GM21447 (cell line): Measurements from ENCODE around the gene YTHDF1.

ENCODE experiments used
- ATAC-seq: cut with Tn5 transposase; IDR thresholded peaks from one replicate; pipeline ENCODE4 v1.9.1; 2021; ENCODE audit not compliant: unreplicated experiment

YTHDF1 gene

DNA sequence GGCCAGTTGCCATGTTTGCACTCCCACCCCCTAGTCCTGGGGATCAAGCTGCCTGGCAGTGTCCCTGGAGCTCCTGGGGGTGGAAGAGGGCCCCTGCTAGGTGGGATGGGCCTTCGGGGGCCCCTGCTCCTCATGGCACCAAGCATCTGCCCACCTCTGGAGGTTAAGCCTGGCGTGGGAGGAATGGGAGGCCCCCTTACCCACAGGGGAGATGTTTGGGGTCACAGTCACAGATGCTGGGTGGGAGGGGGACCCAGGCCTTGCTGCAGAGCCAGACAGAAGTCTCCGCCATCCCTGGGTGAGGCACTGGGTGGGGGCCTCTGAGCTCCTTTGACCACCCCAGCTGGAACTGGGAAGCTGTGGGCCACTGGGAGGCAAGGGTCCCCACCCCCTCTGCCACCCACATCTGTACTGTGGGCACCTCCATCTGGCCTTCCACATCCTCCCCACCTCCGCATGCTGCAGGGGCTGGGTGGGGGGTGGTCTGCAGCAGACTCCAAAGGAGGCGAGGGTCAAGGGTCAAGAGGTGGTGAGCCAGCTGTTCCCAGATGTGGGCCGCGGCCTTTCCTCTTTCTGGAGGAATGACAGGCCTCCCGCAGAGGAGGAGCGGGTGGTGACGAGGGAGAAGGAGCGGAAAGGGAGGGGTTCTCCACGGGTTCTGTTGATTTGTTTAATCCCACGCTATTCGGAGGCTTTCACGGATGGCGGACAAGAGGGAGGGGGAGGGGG is 41.5 kb downstream of the YTHDF1 start:
- no peak for ATAC-seq

DNA sequence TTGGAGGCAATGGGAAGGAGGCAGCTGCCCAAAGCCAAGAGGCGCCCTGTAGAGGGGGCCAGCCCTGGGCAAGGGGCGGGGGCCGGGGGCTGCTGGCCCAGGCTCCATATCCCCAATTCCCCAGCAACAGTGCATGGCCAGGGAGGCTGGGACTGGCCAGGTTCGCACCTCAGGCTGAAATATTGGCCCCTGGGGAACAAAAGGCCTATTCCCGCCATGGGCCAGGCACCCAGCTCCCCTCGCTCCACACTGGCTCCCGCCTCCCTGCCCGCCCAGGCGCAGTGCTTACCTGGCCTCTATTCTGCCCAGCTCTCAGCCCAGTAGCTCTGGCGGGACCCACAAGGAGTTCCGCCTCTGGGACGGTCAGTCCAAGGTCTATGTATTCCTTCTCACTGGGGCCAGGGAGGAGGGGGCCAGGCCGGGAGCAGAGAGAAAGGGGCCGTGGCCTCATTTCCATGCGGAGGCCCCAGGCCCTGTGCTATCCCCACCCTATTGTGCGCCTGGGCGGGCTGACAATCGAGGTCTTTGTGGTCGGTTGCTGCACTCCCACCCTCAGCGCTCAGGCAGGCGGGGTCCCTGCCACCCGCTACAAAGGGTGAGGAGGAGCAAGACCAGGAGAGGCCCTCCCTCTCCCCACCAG is 42.3 kb downstream of the YTHDF1 start:
- ATAC-seq = no peak

DNA sequence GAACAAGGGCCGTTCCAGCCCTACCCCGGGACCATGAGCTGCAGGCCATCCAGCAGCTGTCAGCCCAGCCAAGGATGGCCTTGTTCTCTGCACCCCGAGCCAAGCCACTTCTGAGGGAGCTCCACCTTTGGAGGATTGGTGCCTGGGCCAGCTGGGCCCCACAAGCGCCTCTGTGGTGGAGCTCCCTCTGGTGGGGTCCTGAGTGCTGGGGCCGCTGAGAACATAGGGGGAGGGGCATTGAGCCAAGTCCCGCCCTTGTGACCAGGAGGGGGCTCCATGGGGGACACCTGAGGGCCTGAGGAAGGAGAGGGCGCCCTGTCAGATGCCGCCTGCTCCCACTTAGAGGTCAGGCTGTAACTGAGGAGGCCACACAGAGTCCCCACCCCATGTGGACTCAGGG is 43.2 kb downstream of the YTHDF1 start:
- ATAC-seq = no peak

GRCh38 chr20:63171991-63172390 is 43.9 kb downstream of the YTHDF1 start:
- no peak for ATAC-seq

- no peak for ATAC-seq
Observed at GRCh38 chr20:63169681-63170080, 46.2 kb downstream of the YTHDF1 start.

GRCh38 chr20:63168861-63169260 is 47.1 kb downstream of the YTHDF1 start:
- ATAC-seq = no peak

DNA sequence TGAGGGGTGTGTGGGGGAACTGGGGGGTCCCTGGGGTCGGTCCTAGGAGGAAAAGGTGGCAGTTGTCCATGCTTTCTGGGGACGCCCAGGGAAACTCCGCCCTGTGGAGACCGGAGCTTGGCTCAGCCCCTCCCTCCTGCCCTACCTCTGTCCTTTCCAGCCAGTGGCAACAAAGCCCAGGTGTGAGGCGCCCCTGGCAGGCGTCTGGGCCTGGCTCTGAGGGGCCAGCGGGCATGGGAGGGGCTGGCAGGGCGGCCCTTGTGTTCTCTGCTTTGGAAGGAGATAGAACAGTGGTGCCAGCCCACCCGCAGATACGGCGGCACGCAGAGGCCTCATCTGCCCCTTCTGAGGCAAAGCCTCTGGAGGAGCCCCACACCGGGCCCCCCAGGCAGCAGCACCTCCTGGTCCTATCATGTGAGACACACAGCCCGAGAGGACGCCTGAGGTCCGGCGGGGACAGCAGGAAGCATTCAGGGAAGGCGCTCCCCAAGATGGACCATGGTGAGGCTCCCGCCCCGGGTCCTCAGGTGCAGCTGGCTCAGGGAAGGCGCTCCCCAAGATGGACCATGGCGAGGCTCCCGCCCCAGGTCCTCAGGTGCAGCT is 47.9 kb downstream of the YTHDF1 start:
- no peak for ATAC-seq

- no peak for ATAC-seq
Observed at GRCh38 chr20:63167026-63167917, 48.7 kb downstream of the YTHDF1 start.

DNA sequence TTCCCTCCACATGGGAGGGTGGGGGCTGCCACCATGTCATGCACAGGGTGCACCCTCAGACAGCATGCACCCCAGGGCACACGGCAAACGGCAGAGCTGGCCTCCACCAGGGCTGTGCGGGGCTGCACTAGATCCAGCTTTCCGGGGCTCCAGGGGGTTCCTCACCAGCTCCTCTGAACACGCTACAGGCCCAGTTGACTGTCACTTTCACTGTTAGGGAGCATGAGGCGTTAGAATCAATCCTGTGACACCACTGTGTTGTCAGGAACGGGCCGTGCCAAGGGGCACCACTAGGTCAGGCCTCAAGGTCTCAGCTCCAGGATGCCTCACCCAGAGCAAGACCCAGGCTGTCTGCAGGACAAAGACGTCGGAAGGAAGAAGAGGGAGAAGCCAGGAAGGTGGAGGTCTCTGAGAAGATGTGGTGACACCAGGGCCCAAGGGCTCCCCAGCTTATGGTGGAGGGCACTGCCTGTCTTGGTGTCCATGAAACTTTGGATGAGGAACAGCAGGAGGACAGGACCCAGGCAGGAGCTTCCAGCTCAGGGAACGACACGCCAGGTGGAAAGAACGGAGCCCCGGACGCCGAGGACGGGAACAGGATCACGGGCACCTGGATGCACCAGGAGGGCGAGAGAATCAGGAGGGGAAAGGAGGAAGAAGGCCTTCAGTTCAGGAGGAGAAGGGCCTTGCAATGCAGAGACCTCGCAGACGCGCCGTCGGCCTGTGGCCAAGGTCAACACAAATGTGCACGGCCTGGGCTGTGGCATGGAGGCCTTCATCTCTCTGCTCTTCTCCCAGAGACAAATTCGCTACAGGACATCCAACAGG is 49.5 kb downstream of the YTHDF1 start:
- no peak for ATAC-seq

GRCh38 chr20:63165356-63166192 is 50.4 kb downstream of the YTHDF1 start:
- ATAC-seq = no peak

DNA sequence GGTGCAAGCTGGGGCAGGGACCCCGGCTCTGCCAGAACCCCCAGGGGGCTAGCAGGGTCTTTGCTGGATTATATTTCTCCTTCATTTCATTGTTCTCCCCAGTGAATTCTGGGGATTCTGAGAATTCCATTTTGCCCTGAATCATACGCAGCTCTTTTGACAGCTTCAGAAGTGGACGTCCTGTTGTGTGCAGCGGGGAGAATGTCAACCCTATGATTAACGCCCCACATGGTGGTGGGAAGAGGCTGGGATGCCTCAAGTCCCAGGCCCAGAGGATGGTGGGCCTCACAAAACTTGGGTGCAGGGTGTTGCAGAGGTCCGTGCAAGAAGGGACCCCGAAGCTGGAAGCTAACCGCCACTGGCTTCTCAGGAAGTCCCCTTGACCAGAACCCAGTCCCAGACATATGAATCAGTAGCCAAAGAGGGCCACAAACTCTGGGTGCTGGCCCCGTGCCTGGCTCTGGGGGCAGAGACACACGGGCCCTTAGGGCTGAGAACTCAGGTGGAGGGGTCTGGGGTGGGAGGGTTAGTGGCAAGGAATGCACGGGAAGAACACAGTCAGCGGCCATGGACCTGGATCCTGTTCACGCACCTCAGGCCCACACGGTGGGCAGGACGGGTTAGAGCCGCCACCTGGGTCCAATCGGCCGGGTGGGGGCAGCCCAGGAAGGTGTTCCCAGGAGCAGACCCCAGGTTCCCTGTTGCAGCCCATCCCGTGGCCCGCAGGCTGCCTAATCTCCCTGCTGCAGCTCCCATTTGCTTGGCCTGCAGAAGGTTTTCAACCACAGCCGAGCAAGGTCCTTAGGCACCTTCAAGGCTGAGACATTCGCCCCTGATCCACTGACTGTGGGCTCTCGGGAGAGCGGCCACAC is 51.2 kb downstream of the YTHDF1 start:
- no peak for ATAC-seq

DNA sequence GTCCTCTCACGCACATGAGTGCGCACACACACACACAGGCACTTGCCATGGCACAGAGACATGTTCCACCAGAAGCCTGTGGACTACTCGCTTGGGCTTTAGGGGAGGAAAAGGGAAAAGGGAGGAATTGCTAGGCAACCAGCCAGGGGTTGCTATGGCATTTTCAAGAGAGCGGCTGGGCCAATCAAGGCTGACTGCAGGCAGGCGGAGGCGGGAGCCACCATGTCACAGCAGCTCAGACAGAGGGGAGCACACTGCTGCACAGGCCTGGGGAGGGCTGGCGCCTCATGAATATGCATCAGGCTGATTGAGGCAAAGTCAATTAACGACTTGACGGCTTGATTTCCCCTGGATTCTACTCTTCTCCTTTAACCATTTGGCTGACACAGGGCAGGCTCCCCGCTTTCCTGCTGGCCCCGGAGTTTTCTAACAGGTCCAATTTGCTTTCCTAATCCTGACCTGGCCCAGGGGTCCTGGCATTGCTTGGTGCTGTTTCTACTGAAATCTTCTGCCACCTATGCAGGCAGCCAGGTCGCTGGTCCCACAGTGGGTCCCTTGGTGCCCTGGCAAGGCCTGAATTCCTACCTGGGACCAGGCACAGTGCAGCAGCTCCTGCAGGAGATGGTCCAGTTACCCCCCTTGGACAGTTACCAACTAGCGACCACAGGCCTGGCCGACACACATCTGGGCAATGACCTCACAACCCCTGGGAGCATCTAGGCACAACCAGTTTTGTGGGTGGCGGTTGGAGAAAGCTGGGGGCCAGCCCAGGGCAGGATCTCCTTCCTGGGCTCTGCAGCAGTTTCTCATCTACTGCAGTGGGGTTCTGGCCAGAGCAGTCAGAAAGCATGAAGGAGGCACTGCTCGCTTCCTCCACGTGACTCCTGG is 52.1 kb downstream of the YTHDF1 start:
- no peak for ATAC-seq

DNA sequence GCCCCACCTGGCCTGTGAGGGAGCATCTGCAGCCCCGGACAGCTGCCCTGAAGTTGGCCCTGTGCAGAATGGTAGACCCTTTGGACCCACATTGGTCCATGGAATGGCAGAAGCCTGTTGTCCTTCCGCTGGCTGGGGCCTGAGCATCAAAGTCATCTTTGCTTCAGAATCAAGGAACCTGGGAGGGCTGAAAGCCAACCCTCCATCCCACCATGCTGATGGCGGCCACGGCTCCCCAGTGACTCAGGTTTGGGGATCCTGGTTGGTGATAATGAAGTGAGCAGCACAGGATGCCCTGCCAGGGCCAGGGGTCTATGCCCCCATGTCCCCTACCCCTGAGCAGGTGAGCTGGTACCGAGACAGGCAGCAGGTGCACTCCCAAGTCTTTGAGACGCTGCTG is 52.8 kb downstream of the YTHDF1 start:
- no peak for ATAC-seq

DNA sequence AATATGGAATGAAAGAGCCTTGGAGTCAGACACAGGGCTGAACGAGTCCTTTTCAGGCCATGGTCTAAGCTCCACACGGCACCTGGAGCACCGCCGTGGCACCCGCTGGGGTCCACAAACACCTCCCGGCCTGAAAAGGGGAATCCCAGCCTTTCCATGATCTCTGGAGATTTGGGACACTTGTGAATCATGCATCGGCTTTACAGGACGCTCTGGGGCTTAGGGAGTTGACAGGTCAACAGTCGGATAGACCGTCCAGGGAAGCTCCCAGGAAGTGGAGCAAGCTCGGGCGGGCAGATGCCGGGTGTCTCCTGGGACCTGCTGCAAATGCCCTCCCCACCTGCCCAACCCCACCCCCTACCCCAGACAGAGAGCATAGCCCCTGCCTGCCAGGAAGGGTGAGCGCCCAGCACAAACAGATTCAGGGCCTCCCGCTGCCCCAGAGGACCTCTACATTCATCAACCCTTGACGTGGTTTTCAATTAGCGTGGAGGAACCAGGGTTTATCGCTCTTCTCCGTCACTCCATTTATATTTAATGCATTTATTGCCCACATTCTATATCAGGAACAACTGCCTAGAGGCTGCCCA is 53.6 kb downstream of the YTHDF1 start:
- ATAC-seq = no peak

- ATAC-seq = no peak
Observed at GRCh38 chr20:63161176-63161651, 54.7 kb downstream of the YTHDF1 start.

DNA sequence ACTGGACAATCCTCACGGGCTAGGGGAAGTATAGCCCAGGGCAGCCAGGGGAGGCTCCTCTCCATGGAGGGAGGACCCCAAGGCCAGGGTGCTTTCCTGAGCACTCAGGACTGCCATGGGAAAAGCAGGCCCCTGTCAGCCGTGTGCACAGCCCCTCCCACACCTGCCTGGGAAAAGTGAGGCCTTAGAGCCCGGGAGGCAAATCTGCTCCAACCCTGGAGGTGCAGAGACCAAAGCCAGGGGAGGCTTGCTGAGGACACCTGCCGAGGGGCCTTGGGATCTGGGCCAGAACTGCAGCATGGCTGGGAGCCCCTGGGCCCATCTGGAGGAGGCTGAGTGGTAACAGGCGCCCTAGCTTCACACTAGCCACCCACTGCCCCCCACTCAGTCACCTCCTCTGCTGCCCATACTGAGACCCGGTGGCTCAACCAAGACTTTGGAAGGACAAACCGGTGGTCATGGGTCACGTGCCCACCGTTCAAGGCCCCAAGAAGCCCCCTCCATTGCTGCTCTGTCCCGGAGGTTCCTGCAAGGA is 55.2 kb downstream of the YTHDF1 start:
- no peak for ATAC-seq
